Measurements from ENCODE around the gene PTHLH. TPM values are rescaled to one million over a fixed set of nuclear protein-coding genes. Genes with fewer than 3 reads are reported as not detected.

PTHLH gene
- total RNA-seq, 1 experiment from 2014 or later: 0.35 TPM

DNA sequence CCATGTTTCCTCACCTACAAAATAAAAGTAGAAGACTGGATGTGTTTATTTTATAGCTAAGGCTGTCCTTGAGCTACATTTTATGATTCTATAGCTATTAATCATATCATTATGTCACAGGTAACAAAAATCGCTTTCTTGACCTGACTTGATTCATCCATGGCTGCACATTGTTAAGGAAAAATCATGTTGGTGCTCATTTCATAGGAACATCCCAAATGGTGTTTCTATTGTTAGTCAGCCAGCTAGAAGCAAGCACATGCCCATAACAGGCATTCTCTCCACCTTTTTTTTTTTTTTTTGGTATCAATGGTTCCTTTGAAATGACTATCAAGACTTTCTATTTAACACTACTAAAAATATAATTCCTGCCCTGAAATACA lies 45.3 kb upstream of the PTHLH start:
- Histone ChIP-seq H4K8ac (replicated peaks; ENCODE audit: insufficient read length, low read depth, low read length) (no peak overlapping the region), H3T11ph (ENCODE audit: low read length) (no peak overlapping the region), H3K79me1 (ENCODE audit: insufficient read depth, low read depth, low read length, poor library complexity, severe bottlenecking) (no peaks in the 10 kb centered on the region), H3K23me2 (ENCODE audit: insufficient read length, low read depth, low read length, poor library complexity, severe bottlenecking) (no peaks in the 10 kb centered on the region), H2AK5ac (ENCODE audit: insufficient read length, low read length) (no peak overlapping the region), H4K20me1 (ENCODE audit: control insufficient read depth, insufficient read depth, insufficient read length) (no peaks in the 10 kb centered on the region), H2AFZ (ENCODE audit: low read length) (no peak overlapping the region), H3K4me2 (ENCODE audit: insufficient read depth, insufficient read length, low read length) (no peak overlapping the region), H2BK15ac (ENCODE audit: low read depth, low read length) (no peak overlapping the region), H3K23ac (ENCODE audit: insufficient read length, low read depth, low read length) (no peak overlapping the region), H3K4me1 (ENCODE audit: insufficient read depth, low read length) (no peaks in the 10 kb centered on the region), H2BK5ac (ENCODE audit: insufficient read length, low read length) (no peak overlapping the region), H4K91ac (ENCODE audit: insufficient read length, low read depth, low read length) (no peak overlapping the region), H3K9me3 (ENCODE audit: control insufficient read depth, low read depth, low read length) (no peaks in the 10 kb centered on the region), H2BK20ac (ENCODE audit: low read depth, low read length, poor library complexity, severe bottlenecking) (no peak overlapping the region), H3K56ac (ENCODE audit: insufficient read length, low read depth, low read length) (no peak overlapping the region), H3K14ac (ENCODE audit: insufficient read depth, low read length) (no peak overlapping the region), H3K4ac (ENCODE audit: low read depth, low read length) (no peak overlapping the region), H3K79me2 (ENCODE audit: insufficient read depth, low read length) (no peaks in the 10 kb centered on the region), H3K9ac (ENCODE audit: extremely low read depth, insufficient read length, low read length) (no peak overlapping the region), H2BK12ac (ENCODE audit: insufficient read length, low read depth, low read length) (no peak overlapping the region), H3K18ac (ENCODE audit: insufficient read length, low read depth, low read length) (no peak overlapping the region), H3K27ac (ENCODE audit: insufficient read length, low read depth, low read length) (no peak overlapping the region), H2BK120ac (ENCODE audit: low read depth, low read length, poor library complexity, severe bottlenecking) (no peak overlapping the region), H3K27me3 (ENCODE audit: insufficient read depth, low read length) (no peaks in the 10 kb centered on the region), H4K5ac (ENCODE audit: insufficient read length, low read depth, low read length) (no peak overlapping the region)
- no peak for DNase-seq
- Mint-ChIP-seq H3K4me1 (no peaks in the 10 kb centered on the region), H3K9me3 (no peaks in the 10 kb centered on the region), H3K27me3 (ENCODE audit: low read depth) (peaks cover 5% of the 10 kb centered on the region; the same call in 1 of the 2 replicates), H3K36me3 (ENCODE audit: insufficient read depth in 1 of 3, low read depth in 3 of 3) (no peaks in the 10 kb centered on the region; a peak in 1 of 7 replicates), H3K27ac (no peak overlapping the region), H3K4me3 (no peak overlapping the region)
- TF ChIP-seq CTCF (conservative IDR thresholded peaks at IDR 0.05): no peak
- no CpG with 5 or more reads among the region's 1 CpG for WGBS (ENCODE audit: extremely low coverage, insufficient read length, low lambda C conversion rate)

Measured in H9 (cell line).